Adrenal gland (tissue), 5 donors: ENCODE data around the gene MYH9.

Experiments used
- POLR2A ChIP-seq, 2 donors: fragments of 450-650 bp; IDR thresholded peaks; one replicate each; pipeline ENCODE4 v1.6.1; 2017; ENCODE audit warnings: antibody characterized with exemption in 2 of 2, mild to moderate bottlenecking in 2 of 2, moderate library complexity in 1 of 2
- TF ChIP-seq, protein P1 (sequence below), 6 experiments: fragments of 450-650 bp in 4 of 6; fragments of 200-600 bp in 2 of 6; sonication (generic) in 1 of 6; IDR thresholded peaks; 1 replicate in 5 of 6; 2 replicates in 1 of 6; pipeline versions ENCODE4 v1.5.1 to v1.8.0; 2016 to 2021; ENCODE audit warnings: antibody characterized with exemption in 6 of 6, mild to moderate bottlenecking in 2 of 6, moderate library complexity in 1 of 6
- donor health status: DM: no; HTN: no; CAD: no.

DNA sequence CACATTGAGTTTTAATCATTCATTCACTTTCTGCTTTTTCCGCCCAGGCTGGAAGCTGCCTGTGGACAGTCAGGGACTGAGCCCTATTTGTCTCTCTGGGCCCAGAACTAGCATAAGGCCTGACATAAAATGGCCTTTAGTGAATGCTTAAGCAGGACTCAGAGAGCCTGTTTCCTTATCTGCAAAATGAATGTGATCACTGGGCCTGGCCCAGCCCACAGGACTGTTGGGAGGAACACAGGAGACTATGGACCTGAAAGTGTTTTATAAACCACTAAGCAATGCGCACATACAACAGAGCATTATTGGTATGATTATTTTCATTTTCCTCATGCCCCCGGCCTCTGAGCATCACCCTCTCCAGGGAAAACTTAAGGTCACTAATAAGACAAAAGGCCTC, 3.9 kb upstream of the MYH9 start:
- TF ChIP-seq, protein P1, sequence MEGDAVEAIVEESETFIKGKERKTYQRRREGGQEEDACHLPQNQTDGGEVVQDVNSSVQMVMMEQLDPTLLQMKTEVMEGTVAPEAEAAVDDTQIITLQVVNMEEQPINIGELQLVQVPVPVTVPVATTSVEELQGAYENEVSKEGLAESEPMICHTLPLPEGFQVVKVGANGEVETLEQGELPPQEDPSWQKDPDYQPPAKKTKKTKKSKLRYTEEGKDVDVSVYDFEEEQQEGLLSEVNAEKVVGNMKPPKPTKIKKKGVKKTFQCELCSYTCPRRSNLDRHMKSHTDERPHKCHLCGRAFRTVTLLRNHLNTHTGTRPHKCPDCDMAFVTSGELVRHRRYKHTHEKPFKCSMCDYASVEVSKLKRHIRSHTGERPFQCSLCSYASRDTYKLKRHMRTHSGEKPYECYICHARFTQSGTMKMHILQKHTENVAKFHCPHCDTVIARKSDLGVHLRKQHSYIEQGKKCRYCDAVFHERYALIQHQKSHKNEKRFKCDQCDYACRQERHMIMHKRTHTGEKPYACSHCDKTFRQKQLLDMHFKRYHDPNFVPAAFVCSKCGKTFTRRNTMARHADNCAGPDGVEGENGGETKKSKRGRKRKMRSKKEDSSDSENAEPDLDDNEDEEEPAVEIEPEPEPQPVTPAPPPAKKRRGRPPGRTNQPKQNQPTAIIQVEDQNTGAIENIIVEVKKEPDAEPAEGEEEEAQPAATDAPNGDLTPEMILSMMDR (IDR thresholded peaks at IDR 0.05), result no peak
- TF ChIP-seq POLR2A (IDR thresholded peaks at IDR 0.05), result no peak
